ENCODE data around the gene VRK3. TPM values are rescaled to one million over a fixed set of nuclear protein-coding genes. Genes with fewer than 3 reads are reported as not detected.

Gene VRK3
- total and polyA plus RNA-seq, 2 of the 4 experiments (the other 2 are of a cell fraction) = 28.7 to 35.8 TPM

GRCh38 chr19:50044922-50045321, 19.8 kb upstream of the VRK3 start:
- Histone ChIP-seq H3K9ac (ENCODE audit: low read depth, low read length) (no peak overlapping the region), H3K27me3 (ENCODE audit: control insufficient read depth, insufficient read depth, low read length) (no peaks in the 10 kb centered on the region), H3K4ac (ENCODE audit: low read depth, low read length) (no peak overlapping the region), H3K4me3 (ENCODE audit: insufficient read depth, low read depth, low read length) (no peak overlapping the region), H2AFZ (replicated peaks; ENCODE audit: low read length, poor library complexity) (no peak overlapping the region), H3K27ac (ENCODE audit: insufficient read depth, low read length) (no peak overlapping the region), H3K9me3 (ENCODE audit: control insufficient read depth, insufficient read depth, low read length) (peaks cover 59% of the 10 kb centered on the region), H2BK15ac (ENCODE audit: low read depth, low read length) (no peak overlapping the region), H2AK5ac (ENCODE audit: low read depth, low read length) (no peak overlapping the region), H4K8ac (ENCODE audit: low read depth in 2 of 2, low read length in 2 of 2) (no peak overlapping the region), H3K23ac (ENCODE audit: low read depth, low read length) (no peak overlapping the region), H4K20me1 (ENCODE audit: insufficient read depth, low read length) (no peaks in the 10 kb centered on the region), H3K14ac (replicated peaks; ENCODE audit: low read depth, low read length) (no peak overlapping the region), H3K4me1 (ENCODE audit: control insufficient read depth, insufficient read depth, low read length) (no peaks in the 10 kb centered on the region), H2AK9ac (replicated peaks; ENCODE audit: low read depth, low read length, poor library complexity) (no peak overlapping the region), H2BK120ac (ENCODE audit: low read depth, low read length) (no peak overlapping the region), H3K36me3 (ENCODE audit: control insufficient read depth, insufficient read depth, low read length) (peaks cover 68% of the 10 kb centered on the region), H3K18ac (ENCODE audit: low read depth, low read length) (no peak overlapping the region), H2BK20ac (ENCODE audit: low read depth, low read length) (no peak overlapping the region), H3K56ac (ENCODE audit: extremely low read depth, insufficient read depth, low read length) (no peak overlapping the region), H4K5ac (ENCODE audit: low read depth, low read length) (no peak overlapping the region), H2BK5ac (ENCODE audit: low read depth, low read length, poor library complexity, severe bottlenecking) (no peak overlapping the region), H3K4me2 (ENCODE audit: low read depth, low read length) (no peak overlapping the region), H3K79me1 (ENCODE audit: low read depth in 1 of 2, low read length in 2 of 2) (no peaks in the 10 kb centered on the region; a peak in 1 of 4 replicates), H3K9me1 (ENCODE audit: insufficient read depth, low read length) (no peaks in the 10 kb centered on the region), H4K91ac (ENCODE audit: insufficient read depth, low read depth, low read length) (no peak overlapping the region)
- TF ChIP-seq RFX5 (IDR thresholded peaks at IDR 0.05; ENCODE audit: low read depth, low read length) (no peak), USF2 (IDR thresholded peaks at IDR 0.05; ENCODE audit: low read depth, low read length) (no peak), SMC3 (IDR thresholded peaks at IDR 0.05; ENCODE audit: low read depth, low read length) (no peak), ELK1 (IDR thresholded peaks at IDR 0.05; ENCODE audit: borderline replicate concordance, low read depth, low read length) (no peak), NFE2L2 (IDR thresholded peaks at IDR 0.05; ENCODE audit: low read depth, low read length) (no peak), MAZ (IDR thresholded peaks at IDR 0.05; ENCODE audit: borderline replicate concordance, low read depth, low read length) (no peak), MAFK (IDR thresholded peaks at IDR 0.05; ENCODE audit: low read depth, low read length) (no peak), POLR2A (IDR thresholded peaks at IDR 0.05; ENCODE audit: low read depth, low read length) (no peak), CTCF (conservative IDR thresholded peaks at IDR 0.05; ENCODE audit: low read depth, low read length) (no peak), MXI1 (IDR thresholded peaks at IDR 0.05; ENCODE audit: borderline replicate concordance, low read depth, low read length) (no peak), BHLHE40 (IDR thresholded peaks at IDR 0.05; ENCODE audit: low read depth, low read length) (no peak), FOS (IDR thresholded peaks at IDR 0.05; ENCODE audit: low read depth, low read length) (no peak), RAD21 (IDR thresholded peaks at IDR 0.05; ENCODE audit: low read length) (no peak), CHD1 (IDR thresholded peaks at IDR 0.05; ENCODE audit: low read depth, low read length) (no peak), CEBPB (IDR thresholded peaks at IDR 0.05; ENCODE audit: low read depth, low read length) (no peak)
- WGBS, 2 experiments (ENCODE audit: extremely low coverage in 2 of 2, insufficient read length in 1 of 2) = no CpG with 5 or more reads among the region's 7 CpGs
- POLR2A ChIA-PET (ENCODE audit: unreplicated experiment) = no interaction called here
- intact Hi-C loops (cut with micrococcal nuclease) (no loop called here), in situ Hi-C loops (cut with MboI; ENCODE audit: low sequenced_read_pairs) (no loop called here), dilution Hi-C loops (cut with HindIII; ENCODE audit: low sequenced_read_pairs, unreplicated experiment) (no loop called here)
- ATAC-seq (ENCODE audit: low read depth) (no peak), DNase-seq (no peak)
- no TSS peak for BruUV-seq (replicated peaks)
- CTCF ChIA-PET = no interaction called here

Data from IMR-90 (cell line).